Activated naive CD8-positive, alpha-beta T cell treated with anti-CD3 and anti-CD28 coated beads for 36 hours (primary cell): ENCODE measurements around the gene PRSS57. TPM values are rescaled to one million over a fixed set of nuclear protein-coding genes. Genes with fewer than 3 reads are reported as not detected.

Source experiments
- total RNA-seq, 2 experiments: library from RNA; stranded (reverse); gene quantifications; one replicate each; pipeline ENCODE4 v1.2.3, GENCODE V29; 2021

PRSS57 gene
- total RNA-seq, 2 experiments from 2014 or later: not detected

Other genes starting within 250 kb of the PRSS57 start
- under 1 TPM in 1 of 2 experiments, not detected in 1; 0.32 TPM for gene SHC2, start 234.4 kb downstream of the PRSS57 start, total RNA-seq
- under 1 TPM in 1 of 2 experiments, not detected in 1; 0.21 TPM for gene MADCAM1, start 199.0 kb downstream of the PRSS57 start, total RNA-seq
- 10 to 100 TPM in 1 of 2 experiments, 1 to 10 TPM in 1; 9.3 to 10.3 TPM for gene TPGS1, start 188.0 kb downstream of the PRSS57 start, total RNA-seq
- 10 to 100 TPM; 46.5 to 48.8 TPM for gene CDC34, start 163.7 kb downstream of the PRSS57 start, total RNA-seq
- gene GZMM, start 151.4 kb downstream of the PRSS57 start, total RNA-seq: 10 to 100 TPM; 42.0 to 49.0 TPM
- gene BSG, start 122.9 kb downstream of the PRSS57 start, total RNA-seq: 100 to 1,000 TPM; 167 to 168 TPM
- under 1 TPM; 0.31 to 0.34 TPM for gene HCN2, start 105.6 kb downstream of the PRSS57 start, total RNA-seq
- gene POLRMT, start 61.9 kb downstream of the PRSS57 start, total RNA-seq: 10 to 100 TPM; 73.3 to 74.6 TPM
- not detected for gene FGF22, start 55.6 kb downstream of the PRSS57 start, total RNA-seq
- gene RNF126, start 32.2 kb downstream of the PRSS57 start, total RNA-seq: 100 to 1,000 TPM; 106 to 108 TPM
- gene FSTL3, start 19.1 kb downstream of the PRSS57 start, total RNA-seq: 1 to 10 TPM; 6.2 to 6.5 TPM
- gene PALM, start 13.5 kb upstream of the PRSS57 start, total RNA-seq: not detected
- under 1 TPM in 1 of 2 experiments, not detected in 1; 0.10 TPM for gene MISP, start 55.7 kb upstream of the PRSS57 start, total RNA-seq
- gene PTBP1, start 102.0 kb upstream of the PRSS57 start, total RNA-seq: 100 to 1,000 TPM; 799 to 818 TPM
- gene PLPPR3, start 126.5 kb upstream of the PRSS57 start, total RNA-seq: not detected
- gene AZU1, start 132.4 kb upstream of the PRSS57 start, total RNA-seq: not detected
- gene PRTN3, start 145.5 kb upstream of the PRSS57 start, total RNA-seq: not detected
- gene ELANE, start 156.9 kb upstream of the PRSS57 start, total RNA-seq: not detected
- 1 to 10 TPM; 1.8 TPM for gene CFD, start 164.2 kb upstream of the PRSS57 start, total RNA-seq
- 10 to 100 TPM; 39.8 to 40.3 TPM for gene MED16, start 197.7 kb upstream of the PRSS57 start, total RNA-seq
- not detected for gene RNU6-9, start 198.0 kb upstream of the PRSS57 start, total RNA-seq
- 10 to 100 TPM; 50.5 to 51.7 TPM for gene R3HDM4, start 217.8 kb upstream of the PRSS57 start, total RNA-seq
- 10 to 100 TPM; 12.2 to 13.3 TPM for gene KISS1R, start 221.9 kb upstream of the PRSS57 start, total RNA-seq
- 10 to 100 TPM; 10.2 to 11.8 TPM for gene ARID3A, start 230.6 kb upstream of the PRSS57 start, total RNA-seq